HepG2 (cell line): Measurements from ENCODE around the gene DKKL1. TPM values are rescaled to one million over a fixed set of nuclear protein-coding genes. Genes with fewer than 3 reads are reported as not detected.
A peak's percentile ranks its signal among the peaks of the same experiment; 100 is the strongest.

Experiments
- AHR ChIP-seq: IDR thresholded peaks from 2 replicates; pipeline ENCODE4 v1.6.1; 2018; ENCODE audit warnings: missing genetic modification reagents, missing compliant biosample characterization
- HNRNPK ChIP-seq: fragments of 200-400 bp; formaldehyde crosslinking; IDR thresholded peaks from 2 replicates; pipeline ENCODE4 v1.6.1; 2018; ENCODE audit warnings: low read length, low read depth, moderate library complexity, mild to moderate bottlenecking; ENCODE audit not compliant: poor library complexity, severe bottlenecking
- MTF2 ChIP-seq: sonication (generic); formaldehyde crosslinking; IDR thresholded peaks from 2 replicates; pipeline ENCODE4 v1.5.0; 2020; ENCODE audit warnings: missing genetic modification reagents, borderline replicate concordance
- PHF20 ChIP-seq: sonication (generic); formaldehyde crosslinking; IDR thresholded peaks from 2 replicates; pipeline ENCODE4 v1.5.0; 2020; ENCODE audit warnings: mild to moderate bottlenecking, missing genetic modification reagents
- SRSF1 ChIP-seq: fragments of 200-400 bp; formaldehyde crosslinking; optimal IDR thresholded peaks from 2 replicates; pipeline ENCODE3; 2017; ENCODE audit warnings: mild to moderate bottlenecking, low read depth, low read length, moderate library complexity
- ZNF34 ChIP-seq: sonication (generic); formaldehyde crosslinking; IDR thresholded peaks from 2 replicates; pipeline ENCODE4 v1.4.0; 2020; ENCODE audit warnings: mild to moderate bottlenecking, missing genetic modification reagents, borderline replicate concordance
- ZNF615 ChIP-seq: sonication (generic); formaldehyde crosslinking; IDR thresholded peaks from 2 replicates; pipeline ENCODE4 v1.5.0; 2020; ENCODE audit warnings: mild to moderate bottlenecking, missing genetic modification reagents, borderline replicate concordance
- ZNF841 ChIP-seq: sonication (generic); formaldehyde crosslinking; IDR thresholded peaks from 2 replicates; pipeline ENCODE4 v1.8.1; 2023; ENCODE audit warnings: missing genetic modification reagents, borderline replicate concordance
- polyA plus RNA-seq, 8 experiments: library from polyadenylated mRNA; depleted of rRNA in 3 of 8; stranded (reverse) in 7 of 8; unstranded in 1 of 8; fragments of >200 nt; fragmentation: Illumina TruSeq in 4 of 8; extraction: Trizol in 4 of 8; gene quantifications; 2 replicates each; pipeline versions ENCODE4 v1.2.1 to v1.2.3, GENCODE V29; 2011 to 2016; ENCODE audit warnings: low read depth in 4 of 8, missing spikeins in 1 of 8, mixed read lengths in 1 of 8; ENCODE audit not compliant: insufficient read depth in 1 of 8
- total RNA-seq, 5 experiments: library from RNA; depleted of rRNA; stranded (reverse); fragments of >200 nt; fragmentation: Illumina TruSeq; extraction: Trizol; gene quantifications; 2 replicates each; pipeline ENCODE4 v1.2.3, GENCODE V29; 2016; ENCODE audit warnings: low read depth in 1 of 5
- TF ChIP-seq, protein P1 (sequence below): sonication (generic); formaldehyde crosslinking; IDR thresholded peaks from 2 replicates; pipeline ENCODE4 v1.5.0; 2020; ENCODE audit warnings: missing genetic modification reagents
- TF ChIP-seq, protein P2 (sequence below): sonication (generic); formaldehyde crosslinking; IDR thresholded peaks from 2 replicates; pipeline ENCODE4 v1.4.0; 2020; ENCODE audit warnings: missing genetic modification reagents
- TF ChIP-seq, protein P3 (sequence below), 2 experiments: fragments of 450-650 bp in 1 of 2; sonication (generic) in 1 of 2; formaldehyde crosslinking in 1 of 2; IDR thresholded peaks; 2 replicates each; pipeline versions ENCODE4 v1.6.1 to v1.8.0; 2016 to 2022; ENCODE audit warnings: antibody characterized with exemption in 1 of 2, mild to moderate bottlenecking in 1 of 2, missing genetic modification reagents in 1 of 2
- TF ChIP-seq, protein P4 (sequence below): sonication (generic); formaldehyde crosslinking; IDR thresholded peaks from 2 replicates; pipeline ENCODE4 v1.4.0; 2020; ENCODE audit warnings: missing genetic modification reagents, mild to moderate bottlenecking, borderline replicate concordance

Gene DKKL1
- total and polyA plus RNA-seq, 2 of the 13 experiments (the other 11 are each of a cell fraction or from before 2014, with no cell fraction given) = 0.30 to 0.31 TPM

DNA sequence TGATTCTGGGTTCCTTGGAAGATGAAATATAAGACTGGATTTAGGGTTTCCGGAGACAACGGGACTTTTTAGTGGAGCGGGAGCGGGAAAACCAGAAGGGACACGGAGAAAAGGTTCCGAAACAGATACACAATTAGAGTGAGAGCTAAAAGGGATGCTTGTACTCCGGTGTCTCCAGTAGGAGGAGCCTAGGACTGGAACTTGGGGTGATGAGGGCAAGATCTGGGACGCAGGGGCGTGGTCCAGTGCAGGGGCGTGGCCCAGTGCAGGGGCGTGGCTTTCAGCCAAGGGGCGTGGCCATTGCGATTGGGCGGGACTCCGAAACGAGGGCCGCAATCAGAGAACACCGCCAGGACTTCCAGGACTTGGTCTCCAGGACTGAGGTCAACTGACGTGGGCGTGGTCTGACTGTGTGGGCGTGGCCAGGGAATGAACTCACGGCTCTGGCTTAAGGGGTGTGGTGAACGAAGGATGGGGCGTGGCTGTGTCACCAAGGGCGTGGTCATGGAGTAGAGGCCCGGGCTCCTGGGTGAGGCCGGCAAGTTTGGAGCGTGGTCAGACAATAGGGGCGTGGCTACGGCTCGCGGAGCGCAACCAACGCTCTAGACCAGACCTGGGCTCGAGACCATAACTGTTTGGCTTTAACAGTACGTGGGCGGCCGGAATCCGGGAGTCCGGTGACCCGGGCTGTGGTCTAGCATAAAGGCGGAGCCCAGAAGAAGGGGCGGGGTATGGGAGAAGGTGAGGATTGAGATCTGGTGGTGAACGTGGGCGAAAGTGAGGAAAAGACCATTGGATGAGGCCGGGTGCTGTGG, at the start of gene DKKL1 (continued):
- TF ChIP-seq ZNF34 (CRISPR knock-in tag) = no peak
- TF ChIP-seq, protein P1, sequence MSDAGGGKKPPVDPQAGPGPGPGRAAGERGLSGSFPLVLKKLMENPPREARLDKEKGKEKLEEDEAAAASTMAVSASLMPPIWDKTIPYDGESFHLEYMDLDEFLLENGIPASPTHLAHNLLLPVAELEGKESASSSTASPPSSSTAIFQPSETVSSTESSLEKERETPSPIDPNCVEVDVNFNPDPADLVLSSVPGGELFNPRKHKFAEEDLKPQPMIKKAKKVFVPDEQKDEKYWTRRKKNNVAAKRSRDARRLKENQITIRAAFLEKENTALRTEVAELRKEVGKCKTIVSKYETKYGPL (CRISPR knock-in tag) = no peak
- no peak for TF ChIP-seq SRSF1
- TF ChIP-seq HNRNPK = no peak
- TF ChIP-seq, protein P2, sequence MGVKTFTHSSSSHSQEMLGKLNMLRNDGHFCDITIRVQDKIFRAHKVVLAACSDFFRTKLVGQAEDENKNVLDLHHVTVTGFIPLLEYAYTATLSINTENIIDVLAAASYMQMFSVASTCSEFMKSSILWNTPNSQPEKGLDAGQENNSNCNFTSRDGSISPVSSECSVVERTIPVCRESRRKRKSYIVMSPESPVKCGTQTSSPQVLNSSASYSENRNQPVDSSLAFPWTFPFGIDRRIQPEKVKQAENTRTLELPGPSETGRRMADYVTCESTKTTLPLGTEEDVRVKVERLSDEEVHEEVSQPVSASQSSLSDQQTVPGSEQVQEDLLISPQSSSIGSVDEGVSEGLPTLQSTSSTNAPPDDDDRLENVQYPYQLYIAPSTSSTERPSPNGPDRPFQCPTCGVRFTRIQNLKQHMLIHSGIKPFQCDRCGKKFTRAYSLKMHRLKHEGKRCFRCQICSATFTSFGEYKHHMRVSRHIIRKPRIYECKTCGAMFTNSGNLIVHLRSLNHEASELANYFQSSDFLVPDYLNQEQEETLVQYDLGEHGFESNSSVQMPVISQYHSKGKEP = no peak
- TF ChIP-seq ZNF615 = no peak
- TF ChIP-seq ZNF841 (CRISPR knock-in tag) = no peak
- TF ChIP-seq, protein P3, sequence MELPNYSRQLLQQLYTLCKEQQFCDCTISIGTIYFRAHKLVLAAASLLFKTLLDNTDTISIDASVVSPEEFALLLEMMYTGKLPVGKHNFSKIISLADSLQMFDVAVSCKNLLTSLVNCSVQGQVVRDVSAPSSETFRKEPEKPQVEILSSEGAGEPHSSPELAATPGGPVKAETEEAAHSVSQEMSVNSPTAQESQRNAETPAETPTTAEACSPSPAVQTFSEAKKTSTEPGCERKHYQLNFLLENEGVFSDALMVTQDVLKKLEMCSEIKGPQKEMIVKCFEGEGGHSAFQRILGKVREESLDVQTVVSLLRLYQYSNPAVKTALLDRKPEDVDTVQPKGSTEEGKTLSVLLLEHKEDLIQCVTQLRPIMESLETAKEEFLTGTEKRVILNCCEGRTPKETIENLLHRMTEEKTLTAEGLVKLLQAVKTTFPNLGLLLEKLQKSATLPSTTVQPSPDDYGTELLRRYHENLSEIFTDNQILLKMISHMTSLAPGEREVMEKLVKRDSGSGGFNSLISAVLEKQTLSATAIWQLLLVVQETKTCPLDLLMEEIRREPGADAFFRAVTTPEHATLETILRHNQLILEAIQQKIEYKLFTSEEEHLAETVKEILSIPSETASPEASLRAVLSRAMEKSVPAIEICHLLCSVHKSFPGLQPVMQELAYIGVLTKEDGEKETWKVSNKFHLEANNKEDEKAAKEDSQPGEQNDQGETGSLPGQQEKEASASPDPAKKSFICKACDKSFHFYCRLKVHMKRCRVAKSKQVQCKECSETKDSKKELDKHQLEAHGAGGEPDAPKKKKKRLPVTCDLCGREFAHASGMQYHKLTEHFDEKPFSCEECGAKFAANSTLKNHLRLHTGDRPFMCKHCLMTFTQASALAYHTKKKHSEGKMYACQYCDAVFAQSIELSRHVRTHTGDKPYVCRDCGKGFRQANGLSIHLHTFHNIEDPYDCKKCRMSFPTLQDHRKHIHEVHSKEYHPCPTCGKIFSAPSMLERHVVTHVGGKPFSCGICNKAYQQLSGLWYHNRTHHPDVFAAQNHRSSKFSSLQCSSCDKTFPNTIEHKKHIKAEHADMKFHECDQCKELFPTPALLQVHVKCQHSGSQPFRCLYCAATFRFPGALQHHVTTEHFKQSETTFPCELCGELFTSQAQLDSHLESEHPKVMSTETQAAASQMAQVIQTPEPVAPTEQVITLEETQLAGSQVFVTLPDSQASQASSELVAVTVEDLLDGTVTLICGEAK (IDR thresholded peaks at IDR 0.05) = no peak
- TF ChIP-seq, protein P3 (CRISPR knock-in tag; IDR thresholded peaks at IDR 0.05) = no peak
- TF ChIP-seq, protein P4, sequence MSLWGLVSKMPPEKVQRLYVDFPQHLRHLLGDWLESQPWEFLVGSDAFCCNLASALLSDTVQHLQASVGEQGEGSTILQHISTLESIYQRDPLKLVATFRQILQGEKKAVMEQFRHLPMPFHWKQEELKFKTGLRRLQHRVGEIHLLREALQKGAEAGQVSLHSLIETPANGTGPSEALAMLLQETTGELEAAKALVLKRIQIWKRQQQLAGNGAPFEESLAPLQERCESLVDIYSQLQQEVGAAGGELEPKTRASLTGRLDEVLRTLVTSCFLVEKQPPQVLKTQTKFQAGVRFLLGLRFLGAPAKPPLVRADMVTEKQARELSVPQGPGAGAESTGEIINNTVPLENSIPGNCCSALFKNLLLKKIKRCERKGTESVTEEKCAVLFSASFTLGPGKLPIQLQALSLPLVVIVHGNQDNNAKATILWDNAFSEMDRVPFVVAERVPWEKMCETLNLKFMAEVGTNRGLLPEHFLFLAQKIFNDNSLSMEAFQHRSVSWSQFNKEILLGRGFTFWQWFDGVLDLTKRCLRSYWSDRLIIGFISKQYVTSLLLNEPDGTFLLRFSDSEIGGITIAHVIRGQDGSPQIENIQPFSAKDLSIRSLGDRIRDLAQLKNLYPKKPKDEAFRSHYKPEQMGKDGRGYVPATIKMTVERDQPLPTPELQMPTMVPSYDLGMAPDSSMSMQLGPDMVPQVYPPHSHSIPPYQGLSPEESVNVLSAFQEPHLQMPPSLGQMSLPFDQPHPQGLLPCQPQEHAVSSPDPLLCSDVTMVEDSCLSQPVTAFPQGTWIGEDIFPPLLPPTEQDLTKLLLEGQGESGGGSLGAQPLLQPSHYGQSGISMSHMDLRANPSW (CRISPR knock-in tag) = no peak
- TF ChIP-seq MTF2 (CRISPR knock-in tag) = 0 out of 2 replicates have a peak, but pooled peaks have one; percentile 37
- no peak for TF ChIP-seq AHR (CRISPR knock-in tag)
- no peak; the same call in 1 of the 2 replicates for TF ChIP-seq PHF20
